Uterus (tissue), 4 donors: ENCODE results near the gene IPO13. TPM values are rescaled to one million over a fixed set of nuclear protein-coding genes. Genes with fewer than 3 reads are reported as not detected.

Experiments used
- DNase-seq, 2 donors: peaks; one replicate each; pipeline ENCODE4 v3.0.0-alpha.2; 2019 to 2020
- H3K27ac ChIP-seq, 2 donors: fragments of 200-600 bp; sonication (generic); 1 replicate in 1 of 2; 2 replicates in 1 of 2; pipeline ENCODE4 v1.5.1; 2016 to 2018
- H3K27me3 ChIP-seq, 2 donors: fragments of 200-600 bp; sonication (generic); one replicate each; pipeline ENCODE4 v1.5.1; 2018 to 2019; ENCODE audit warnings: control low read depth in 1 of 2
- H3K36me3 ChIP-seq, 2 donors: fragments of 200-600 bp; sonication (generic); one replicate each; pipeline ENCODE4 v1.5.1; 2019; ENCODE audit warnings: control low read depth in 1 of 2
- H3K4me1 ChIP-seq, 2 donors: fragments of 200-600 bp; sonication (generic); one replicate each; pipeline ENCODE4 v1.5.1; 2018 to 2019; ENCODE audit warnings: control low read depth in 1 of 2
- H3K4me3 ChIP-seq, 2 donors: fragments of 200-600 bp; sonication (generic); 1 replicate in 1 of 2; 2 replicates in 1 of 2; pipeline ENCODE4 v1.5.1; 2018 to 2019; ENCODE audit warnings: mild to moderate bottlenecking in 1 of 2
- H3K9me3 ChIP-seq, 2 donors: fragments of 200-600 bp; sonication (generic); one replicate each; pipeline ENCODE4 v1.5.1; 2019; ENCODE audit warnings: control low read depth in 1 of 2
- POLR2A ChIP-seq, 2 donors: fragments of 450-650 bp; IDR thresholded peaks; one replicate each; pipeline ENCODE4 v1.6.1; 2016; ENCODE audit warnings: antibody characterized with exemption in 2 of 2, mild to moderate bottlenecking in 1 of 2, moderate library complexity in 1 of 2
- intact Hi-C: fragments of 100-400 bp; cut with DNase I; formaldehyde crosslinking; loops from one replicate; pipeline ENCODE4 v1.15.1; 2023; ENCODE audit warnings: low total_unique reads
- total RNA-seq, 4 donors: library from RNA; depleted of rRNA in 3 of 4; stranded (reverse); fragments of >200 nt in 3 of 4; gene quantifications; one replicate each; pipeline versions ENCODE4 v1.1.0 to v1.2.4, GENCODE V29; 2014 to 2023
- TF ChIP-seq, protein P1 (sequence below), 4 experiments: fragments of 200-600 bp in 2 of 4; fragments of 450-650 bp in 2 of 4; sonication (generic) in 2 of 4; IDR thresholded peaks; one replicate each; pipeline ENCODE4 v1.5.1; 2016 to 2019; ENCODE audit warnings: antibody characterized with exemption in 4 of 4, mild to moderate bottlenecking in 2 of 4, moderate library complexity in 1 of 4
- donor health status: DM: yes; HTN: yes; CAD: no.

The IPO13 gene
- total RNA-seq, 4 donors from 2014 or later = 6.9 to 26.7 (median 18.0) TPM

DNA sequence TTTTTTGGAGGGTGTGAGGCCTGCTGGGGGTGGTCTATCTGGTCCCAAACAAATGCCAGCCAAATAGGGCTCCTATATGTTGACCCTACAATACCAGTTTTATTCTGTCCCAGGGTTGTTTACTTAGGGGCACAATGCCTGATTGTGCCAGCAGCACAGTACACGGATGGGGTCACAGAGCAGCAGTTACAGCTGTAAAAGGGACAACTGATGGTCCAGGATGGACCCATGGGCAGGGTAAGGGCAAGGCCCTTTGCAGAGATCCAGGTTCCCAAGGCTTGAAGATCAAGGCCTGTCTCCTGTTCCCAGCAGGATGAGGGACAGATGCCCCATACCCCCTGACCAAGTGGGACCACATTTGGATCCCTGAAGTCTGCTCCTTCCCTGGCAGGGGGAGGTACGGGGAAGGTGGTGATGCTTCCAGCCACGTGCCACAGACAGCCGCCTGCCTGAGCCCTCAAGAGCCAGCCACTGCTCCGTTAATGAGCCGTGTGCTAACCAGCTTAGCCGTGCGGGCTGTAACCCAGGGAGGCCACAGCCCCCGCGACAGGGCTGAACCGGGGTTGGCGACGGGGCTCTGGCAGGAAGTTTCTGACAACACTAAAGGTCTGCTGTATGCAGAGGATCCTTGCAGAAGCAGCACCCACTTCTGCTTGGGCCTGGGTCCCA, 66.3 kb downstream of the IPO13 start:
- Histone ChIP-seq H3K4me3 (no peak overlapping the region), H3K27ac (no peak overlapping the region), H3K9me3 (no peaks in the 10 kb centered on the region), H3K36me3 (no peaks in the 10 kb centered on the region), H3K4me1 (no peaks in the 10 kb centered on the region), H3K27me3 (no peaks in the 10 kb centered on the region)
- intact Hi-C loops = no loop called here
- TF ChIP-seq POLR2A (IDR thresholded peaks at IDR 0.05) = no peak
- TF ChIP-seq, protein P1, sequence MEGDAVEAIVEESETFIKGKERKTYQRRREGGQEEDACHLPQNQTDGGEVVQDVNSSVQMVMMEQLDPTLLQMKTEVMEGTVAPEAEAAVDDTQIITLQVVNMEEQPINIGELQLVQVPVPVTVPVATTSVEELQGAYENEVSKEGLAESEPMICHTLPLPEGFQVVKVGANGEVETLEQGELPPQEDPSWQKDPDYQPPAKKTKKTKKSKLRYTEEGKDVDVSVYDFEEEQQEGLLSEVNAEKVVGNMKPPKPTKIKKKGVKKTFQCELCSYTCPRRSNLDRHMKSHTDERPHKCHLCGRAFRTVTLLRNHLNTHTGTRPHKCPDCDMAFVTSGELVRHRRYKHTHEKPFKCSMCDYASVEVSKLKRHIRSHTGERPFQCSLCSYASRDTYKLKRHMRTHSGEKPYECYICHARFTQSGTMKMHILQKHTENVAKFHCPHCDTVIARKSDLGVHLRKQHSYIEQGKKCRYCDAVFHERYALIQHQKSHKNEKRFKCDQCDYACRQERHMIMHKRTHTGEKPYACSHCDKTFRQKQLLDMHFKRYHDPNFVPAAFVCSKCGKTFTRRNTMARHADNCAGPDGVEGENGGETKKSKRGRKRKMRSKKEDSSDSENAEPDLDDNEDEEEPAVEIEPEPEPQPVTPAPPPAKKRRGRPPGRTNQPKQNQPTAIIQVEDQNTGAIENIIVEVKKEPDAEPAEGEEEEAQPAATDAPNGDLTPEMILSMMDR (IDR thresholded peaks at IDR 0.05) = no peak
- no peak for DNase-seq

DNA sequence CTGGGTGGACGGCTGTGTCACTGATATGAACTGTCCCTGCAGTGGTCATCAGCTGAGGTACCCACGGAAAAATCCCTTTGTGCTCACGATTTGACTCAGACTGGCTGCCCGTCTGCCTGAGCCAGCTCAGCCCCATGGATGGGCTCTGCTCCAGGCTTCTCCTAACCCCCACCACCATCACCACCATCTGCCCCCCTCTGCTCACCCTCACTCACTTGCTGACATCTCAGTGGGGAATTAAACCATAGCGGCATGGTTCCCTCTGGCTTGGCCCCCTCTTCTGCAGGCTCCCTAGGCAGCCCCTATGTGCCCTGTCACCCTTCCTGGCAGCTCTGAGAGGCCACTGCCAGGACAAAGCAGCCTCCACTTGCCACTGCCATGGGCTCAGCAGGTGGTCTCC, 67.2 kb downstream of the IPO13 start:
- H3K36me3 ChIP-seq = no peaks in the 10 kb centered on the region
- no peak overlapping the region for H3K4me3 ChIP-seq
- no peaks in the 10 kb centered on the region for H3K4me1 ChIP-seq
- H3K27ac ChIP-seq = no peak overlapping the region
- H3K9me3 ChIP-seq = no peaks in the 10 kb centered on the region
- intact Hi-C loops = no loop called here
- no peak for DNase-seq
- no peaks in the 10 kb centered on the region for H3K27me3 ChIP-seq
- no peak for TF ChIP-seq POLR2A (IDR thresholded peaks at IDR 0.05)
- TF ChIP-seq, protein P1 (IDR thresholded peaks at IDR 0.05) = no peak

DNA sequence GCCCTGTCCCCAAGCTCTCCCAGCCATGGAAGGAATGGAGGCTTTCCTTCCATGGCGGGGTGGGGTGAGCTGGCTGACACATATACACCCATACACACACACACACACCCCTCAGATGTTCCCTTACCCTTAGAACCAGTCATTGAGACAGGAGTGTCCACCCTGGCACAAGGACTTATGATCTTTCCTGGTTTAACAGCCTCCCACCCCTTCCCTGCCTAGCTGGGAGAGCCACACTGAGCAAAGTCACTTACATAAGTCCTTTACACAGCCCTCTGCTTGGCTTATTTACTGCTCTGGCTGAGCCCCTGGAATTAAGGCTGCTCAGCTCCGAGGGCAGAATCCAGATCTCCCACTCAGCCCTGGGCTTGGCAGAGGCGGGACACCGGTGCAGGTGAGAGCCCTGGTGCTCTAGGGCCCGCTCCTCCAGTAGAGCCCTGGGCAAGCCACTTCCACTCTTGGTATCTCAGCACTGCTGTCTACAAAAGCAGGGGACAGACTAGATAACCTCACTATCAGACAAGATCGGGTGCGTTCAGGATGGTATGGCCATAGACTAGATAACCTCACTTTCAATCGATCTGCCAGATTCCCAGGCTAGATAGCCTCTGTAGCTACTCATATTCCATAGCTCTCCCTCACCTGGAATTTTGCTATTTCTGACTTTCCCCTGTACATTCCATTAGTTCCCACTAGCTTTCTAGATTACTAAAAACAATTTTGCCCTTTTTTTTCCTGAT, 67.8 kb downstream of the IPO13 start:
- H3K27ac ChIP-seq = no peak overlapping the region
- no peaks in the 10 kb centered on the region for H3K4me1 ChIP-seq
- H3K9me3 ChIP-seq = no peaks in the 10 kb centered on the region
- TF ChIP-seq POLR2A (IDR thresholded peaks at IDR 0.05) = no peak
- TF ChIP-seq, protein P1 (IDR thresholded peaks at IDR 0.05) = no peak
- intact Hi-C loops = no loop called here
- H3K36me3 ChIP-seq = no peaks in the 10 kb centered on the region
- no peaks in the 10 kb centered on the region for H3K27me3 ChIP-seq
- H3K4me3 ChIP-seq = no peak overlapping the region
- DNase-seq = no peak

DNA sequence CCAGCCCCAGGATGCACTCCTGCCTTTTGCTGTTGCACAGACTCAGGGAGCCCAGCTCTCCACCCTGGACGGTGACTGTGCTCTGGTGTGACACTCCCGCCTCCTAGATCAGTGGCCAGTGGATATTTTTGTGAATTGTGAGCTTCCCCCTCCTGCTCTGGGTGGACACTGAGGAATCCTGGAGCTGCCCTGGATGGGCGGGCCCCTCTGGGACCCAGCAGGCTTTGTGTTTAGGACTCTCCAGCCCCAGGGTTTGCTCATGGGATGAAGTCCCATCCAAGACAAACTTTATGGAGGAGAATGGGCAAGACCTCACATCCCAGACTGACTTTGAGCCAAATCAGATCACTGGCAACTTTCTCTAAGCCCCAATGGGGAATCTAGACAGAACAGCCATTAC, 68.5 kb downstream of the IPO13 start:
- intact Hi-C loops = no loop called here
- no peak for DNase-seq
- no peak overlapping the region for H3K27ac ChIP-seq

More for the DNA sequence above, 68.5 kb downstream of the IPO13 start:
- H3K4me3 ChIP-seq = no peak overlapping the region
- H3K9me3 ChIP-seq = no peaks in the 10 kb centered on the region
- no peaks in the 10 kb centered on the region for H3K4me1 ChIP-seq
- no peaks in the 10 kb centered on the region for H3K36me3 ChIP-seq
- no peaks in the 10 kb centered on the region for H3K27me3 ChIP-seq
- TF ChIP-seq, protein P1 (IDR thresholded peaks at IDR 0.05) = no peak
- no peak for TF ChIP-seq POLR2A (IDR thresholded peaks at IDR 0.05)
